SK-N-DZ (cell line): Measurements from ENCODE around the gene HS6ST2.

ENCODE experiments used
- DNase-seq: peaks from one replicate; pipeline ENCODE4 v3.0.0-alpha.2; 2015; ENCODE audit warnings: low spot score

Gene HS6ST2

DNA sequence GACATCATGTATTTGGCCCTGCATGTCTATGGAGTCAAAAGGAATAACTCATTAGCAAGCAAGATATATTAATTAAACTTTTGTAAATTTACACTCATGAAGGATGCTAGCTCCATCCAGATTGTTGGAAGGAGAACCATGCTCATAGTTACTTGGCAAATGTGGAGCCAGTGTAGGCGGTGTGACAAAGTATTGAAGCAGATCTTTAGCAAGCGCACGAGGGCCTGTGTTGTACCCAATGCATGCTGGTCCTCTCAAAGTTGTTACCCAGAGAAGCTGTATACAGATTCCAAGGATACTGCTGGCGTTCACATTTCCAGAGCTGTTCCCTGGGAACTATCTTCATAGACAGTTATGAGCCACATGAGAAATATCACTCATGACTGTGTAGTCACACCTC lies 273.2 kb downstream of the HS6ST2 start:
- no peak for DNase-seq

- no peak for DNase-seq
Observed at GRCh38 chrX:132677233-132677716, 281.2 kb downstream of the HS6ST2 start.

- DNase-seq: no peak
Observed at GRCh38 chrX:132676561-132677186, 281.8 kb downstream of the HS6ST2 start.

GRCh38 chrX:132676102-132676501 lies 282.3 kb downstream of the HS6ST2 start:
- no peak for DNase-seq

GRCh38 chrX:132673331-132673730 lies 285.1 kb downstream of the HS6ST2 start:
- DNase-seq: no peak

DNA sequence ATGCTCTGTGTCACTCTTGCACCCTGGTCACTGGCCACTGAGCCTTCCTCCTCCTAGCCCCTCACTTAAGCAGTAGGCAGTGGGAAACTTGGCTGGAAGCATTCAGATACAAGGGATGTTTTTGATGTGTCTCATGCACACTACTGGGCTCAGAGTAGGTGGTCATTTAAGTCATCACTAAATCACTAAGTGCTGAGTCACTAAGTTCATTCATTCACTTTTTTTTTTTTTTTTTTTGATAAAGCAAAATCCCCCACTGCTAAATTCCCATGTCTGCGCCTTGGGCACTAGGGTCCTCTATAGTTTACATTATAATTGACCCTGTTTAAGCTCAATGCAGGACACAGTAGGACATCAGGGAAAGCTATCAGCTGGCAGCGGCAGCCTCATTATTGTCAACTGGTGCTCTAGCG lies 287.2 kb downstream of the HS6ST2 start:
- no peak for DNase-seq

DNA sequence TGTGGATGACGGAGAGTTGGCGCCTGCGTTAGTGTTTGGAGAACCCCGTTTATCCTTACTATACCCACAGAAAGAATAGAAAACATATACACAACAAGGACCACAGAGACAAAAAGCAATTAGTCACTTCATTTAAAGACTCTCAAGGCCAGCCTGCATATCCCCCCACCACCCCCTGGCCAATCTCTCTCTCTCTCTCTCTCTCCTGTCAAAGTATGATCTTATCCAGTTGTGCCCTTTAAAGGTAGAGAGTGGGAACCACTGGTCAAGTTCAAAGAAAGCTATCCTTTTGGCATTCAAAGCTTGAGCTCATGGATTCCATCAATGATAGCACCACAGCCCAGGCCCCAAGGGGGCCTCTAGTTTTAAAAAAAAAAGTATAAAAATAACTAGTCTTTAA lies 289.3 kb downstream of the HS6ST2 start:
- no peak for DNase-seq

GRCh38 chrX:132668178-132668577 lies 290.3 kb downstream of the HS6ST2 start:
- no peak for DNase-seq

GRCh38 chrX:132665676-132666075 lies 292.8 kb downstream of the HS6ST2 start:
- DNase-seq: no peak

DNA sequence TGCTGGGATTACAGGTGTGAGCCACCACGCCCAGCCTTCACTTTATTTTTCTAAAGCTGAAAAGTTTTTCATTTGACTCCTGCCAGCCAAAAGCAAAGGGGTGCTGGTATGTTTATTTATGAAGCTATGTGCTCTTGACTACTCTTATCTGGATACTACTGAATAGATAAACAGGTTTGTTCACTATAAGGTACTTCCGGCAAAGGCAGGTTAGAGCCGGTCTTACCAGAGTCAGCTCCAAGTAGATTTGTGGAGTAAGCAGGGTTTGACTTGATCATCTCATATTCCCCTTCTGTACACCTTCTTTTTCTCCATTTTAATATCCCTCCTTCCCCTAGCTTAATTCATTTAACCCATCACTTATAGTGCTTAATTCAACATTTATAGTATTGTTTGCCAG lies 294.2 kb downstream of the HS6ST2 start:
- no peak for DNase-seq

DNA sequence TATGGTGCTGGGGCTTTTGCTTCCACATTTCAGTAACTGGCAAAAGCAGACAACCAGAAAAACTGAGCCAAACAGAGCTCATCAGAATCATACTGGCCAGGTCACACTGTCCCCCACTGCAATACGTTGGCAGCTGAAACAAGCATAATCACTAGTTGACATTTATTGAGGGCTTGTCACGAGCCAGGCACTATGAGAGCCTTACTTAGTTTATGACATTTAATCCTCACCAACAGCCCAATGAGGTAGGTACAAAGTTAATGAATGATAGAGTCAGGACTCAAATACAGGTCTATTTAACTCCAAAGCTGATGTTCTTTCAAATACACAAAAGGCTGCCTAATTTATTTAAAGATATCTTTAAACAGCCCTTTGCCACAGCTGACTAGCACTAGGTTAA lies 295.6 kb downstream of the HS6ST2 start:
- DNase-seq: no peak

DNA sequence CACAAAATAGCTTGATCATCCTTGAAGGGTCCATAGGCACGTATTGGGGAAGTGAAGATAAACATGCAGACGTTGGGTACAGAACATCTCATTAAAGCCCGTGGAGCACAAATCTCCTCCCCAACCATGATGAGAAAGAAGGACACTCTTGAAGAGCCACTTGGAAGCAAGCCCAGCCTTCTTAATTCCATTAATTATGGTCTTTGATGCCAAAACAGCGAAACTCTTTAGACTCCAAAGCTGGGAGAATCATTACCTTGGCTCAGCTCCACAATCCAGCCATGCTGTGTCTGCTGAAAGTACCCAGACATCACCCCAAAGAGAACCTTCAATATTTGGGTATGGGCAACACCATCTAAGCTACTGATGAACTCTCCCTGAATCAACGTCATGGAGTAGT lies 300.6 kb downstream of the HS6ST2 start:
- no peak for DNase-seq

DNA sequence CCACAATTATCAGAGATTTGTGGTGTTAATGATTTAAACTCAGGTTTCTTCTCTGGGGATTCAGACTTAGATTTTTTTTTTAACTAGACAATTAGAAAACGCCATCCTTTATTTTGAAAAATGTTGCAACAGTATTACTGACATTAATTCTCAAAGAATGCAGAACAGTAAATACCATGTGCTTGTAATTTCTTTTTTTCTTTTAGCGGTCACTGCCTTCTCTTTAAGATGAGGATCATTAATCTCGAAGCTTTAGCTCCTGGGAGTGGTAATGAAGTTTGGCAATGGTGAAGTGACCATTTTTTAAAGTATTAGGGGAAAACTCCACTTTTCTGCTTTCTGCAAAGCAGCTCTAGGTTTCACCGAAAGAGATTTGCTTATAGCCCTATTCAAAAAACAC lies 305.6 kb downstream of the HS6ST2 start:
- no peak for DNase-seq

- DNase-seq: no peak
Observed at GRCh38 chrX:132651421-132652086, 306.9 kb downstream of the HS6ST2 start.

DNA sequence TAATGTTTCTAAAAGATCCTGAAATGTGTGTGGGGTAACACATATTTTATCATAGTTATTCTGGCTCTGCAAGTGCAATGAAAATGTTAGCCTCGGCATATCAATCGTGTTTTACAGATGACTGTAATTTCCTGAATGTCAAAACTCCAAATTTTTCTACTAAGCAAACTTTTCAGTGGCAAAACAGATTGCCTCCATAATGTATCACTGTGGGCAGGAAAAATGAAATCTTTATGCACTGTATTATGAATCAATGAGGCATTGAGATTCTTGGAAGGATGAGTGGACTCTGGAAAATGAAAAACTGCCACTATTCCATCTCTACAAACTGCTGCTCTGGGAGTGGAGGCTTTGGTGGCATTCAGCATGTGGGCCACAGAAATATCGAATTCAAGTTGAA lies 309.5 kb downstream of the HS6ST2 start:
- DNase-seq: no peak

DNA sequence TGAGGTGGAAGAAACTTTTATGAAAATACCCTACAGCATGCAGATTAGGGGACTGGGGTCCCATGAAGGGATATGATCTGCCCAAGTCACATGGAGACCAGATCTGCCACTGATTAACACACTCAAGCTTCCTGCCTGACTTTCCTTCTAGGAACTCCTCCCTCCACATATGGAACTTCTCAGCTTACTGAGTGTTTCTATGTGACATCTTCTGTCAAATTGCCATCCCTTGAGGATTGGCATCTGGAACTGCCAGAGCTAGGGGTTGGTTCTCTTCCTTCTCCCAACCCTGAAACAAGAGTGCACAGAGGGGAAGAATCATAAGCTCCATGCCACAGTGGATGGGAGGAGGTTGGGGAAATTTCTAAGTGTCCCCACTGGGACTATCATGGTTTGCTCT lies 319.0 kb downstream of the HS6ST2 start:
- no peak for DNase-seq

- DNase-seq: no peak
Observed at GRCh38 chrX:132638313-132638712, 320.1 kb downstream of the HS6ST2 start.

DNA sequence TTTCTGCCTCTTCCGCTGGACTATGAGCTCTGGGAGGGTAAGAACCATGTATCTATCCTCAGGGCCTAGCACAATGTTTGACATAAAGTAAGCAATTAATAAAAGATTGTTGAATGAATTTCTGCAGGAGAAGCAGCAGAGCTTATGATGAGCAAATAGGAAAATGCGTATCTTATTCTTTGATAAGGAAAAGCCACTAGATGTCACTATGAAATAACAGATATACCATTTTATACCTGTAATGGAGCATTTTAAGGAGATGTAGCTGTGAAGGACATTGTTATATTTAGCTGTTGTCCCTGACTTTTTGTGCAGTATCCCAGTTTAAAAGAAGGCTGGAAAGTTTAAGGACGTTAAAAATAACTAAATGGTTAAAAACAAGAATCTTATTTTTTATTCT lies 322.3 kb downstream of the HS6ST2 start:
- no peak for DNase-seq

- DNase-seq: no peak
Observed at GRCh38 chrX:132634521-132634920, 323.9 kb downstream of the HS6ST2 start.

- DNase-seq: peak; percentile 13
Observed at GRCh38 chrX:132631579-132632232, 326.7 kb downstream of the HS6ST2 start.

- DNase-seq: no peak
Observed at GRCh38 chrX:132624466-132624865, 334.0 kb downstream of the HS6ST2 start.

GRCh38 chrX:132623942-132624341 lies 334.5 kb downstream of the HS6ST2 start:
- no peak for DNase-seq

GRCh38 chrX:132623300-132623699 lies 335.1 kb downstream of the HS6ST2 start:
- no peak for DNase-seq
